Left lung (tissue), 10 donors: Measurements from ENCODE around the gene LMBR1. TPM values are rescaled to one million over a fixed set of nuclear protein-coding genes. Genes with fewer than 3 reads are reported as not detected.

Experiments used
- ATAC-seq: fragments of 200-7000 bp; cut with Tn5 transposase; one replicate; pipeline ENCODE4 v1.9.1; 2020; ENCODE audit warnings: moderate library complexity
- DNase-seq, 4 donors: peaks; one replicate each; pipeline ENCODE4 v3.0.0-alpha.2; 2013 to 2020
- H3K27ac ChIP-seq, 2 donors: fragments of 200-600 bp; sonication (generic) in 1 of 2; one replicate each; pipeline versions ENCODE4 v1.5.0 to v1.8.0; 2020 to 2021
- H3K27me3 ChIP-seq, 2 donors: fragments of 200-600 bp; sonication (generic) in 1 of 2; one replicate each; pipeline versions ENCODE4 v1.5.0 to v1.8.0; 2020 to 2021
- H3K36me3 ChIP-seq, 2 donors: fragments of 200-600 bp; sonication (generic) in 1 of 2; one replicate each; pipeline versions ENCODE4 v1.5.0 to v1.8.0; 2020 to 2021
- H3K4me1 ChIP-seq, 2 donors: fragments of 200-600 bp; one replicate each; pipeline ENCODE4 v1.8.0; 2021
- H3K4me3 ChIP-seq, 2 donors: fragments of 200-600 bp; sonication (generic) in 1 of 2; one replicate each; pipeline versions ENCODE4 v1.5.0 to v1.8.0; 2020 to 2021; ENCODE audit warnings: mild to moderate bottlenecking in 1 of 2
- H3K9me3 ChIP-seq, 2 donors: fragments of 200-600 bp; sonication (generic) in 1 of 2; one replicate each; pipeline versions ENCODE4 v1.5.0 to v1.8.0; 2020 to 2021
- CTCF ChIP-seq, 2 donors: fragments of 200-600 bp; sonication (generic) in 1 of 2; IDR thresholded peaks; one replicate each; pipeline versions ENCODE4 v1.5.0 to v1.8.0; 2021; ENCODE audit warnings: antibody characterized with exemption in 2 of 2
- intact Hi-C, 2 donors: fragments of 100-400 bp; cut with DNase I; formaldehyde crosslinking; loops; one replicate each; pipeline versions ENCODE4 v1.11.2 to v1.14.2; 2022
- polyA plus RNA-seq, 6 donors: library from polyadenylated mRNA; unstranded; fragments of 120-200 nt; gene quantifications; one replicate each; pipeline ENCODE4 v1.2.1, GENCODE V29; 2013; ENCODE audit not compliant: insufficient read length in 6 of 6
- total RNA-seq, 2 donors: library from RNA; stranded (reverse); fragmentation: NEBNext Ultra II Directional; extraction: Animal tissue kit (Norgen Biotek cat#: 25700); gene quantifications; one replicate each; pipeline ENCODE4 v1.2.1, GENCODE V29; 2021
- donor health status: DM: no; HTN: yes; CAD: no.
- donor health status: DM: no; HTN: no; CAD: no.

The LMBR1 gene
- total and polyA plus RNA-seq, 8 donors = 54.7 to 71.1 (median 63.9) TPM

DNA sequence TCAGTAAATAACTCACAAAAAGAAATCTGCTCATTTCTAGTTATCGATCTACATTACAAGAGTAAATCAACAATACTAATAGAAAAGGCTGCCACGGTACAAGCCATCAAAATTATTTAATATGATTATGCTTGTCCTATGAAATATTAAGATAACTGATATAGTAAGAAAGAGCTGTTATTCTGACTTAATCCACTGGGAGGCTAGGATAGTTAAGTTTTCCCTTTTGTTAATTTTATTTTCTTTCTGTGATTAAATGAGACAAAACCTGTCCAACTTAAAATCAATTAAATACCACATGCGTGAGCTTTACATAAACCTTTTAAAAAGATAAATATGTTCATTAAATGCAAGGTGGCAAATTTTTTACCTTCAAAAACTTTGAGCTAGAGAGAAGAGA, 114.8 kb downstream of the LMBR1 start:
- TF ChIP-seq CTCF (IDR thresholded peaks at IDR 0.05) = no peak
- no peaks in the 10 kb centered on the region for H3K9me3 ChIP-seq
- H3K4me1 ChIP-seq = no peaks in the 10 kb centered on the region
- H3K36me3 ChIP-seq = peaks cover 0 to 8% of the 10 kb centered on the region in 2 donors
- no peak for DNase-seq
- no peak for ATAC-seq
- intact Hi-C loops = no loop called here
- H3K27ac ChIP-seq = no peak overlapping the region
- H3K27me3 ChIP-seq = no peaks in the 10 kb centered on the region
- H3K4me3 ChIP-seq = no peak overlapping the region

- no peak for TF ChIP-seq CTCF (IDR thresholded peaks at IDR 0.05)
- no peak overlapping the region for H3K4me3 ChIP-seq
- no peaks in the 10 kb centered on the region for H3K27me3 ChIP-seq
- peaks cover 0 to 8% of the 10 kb centered on the region in 2 donors for H3K36me3 ChIP-seq
- DNase-seq (no peak), ATAC-seq (no peak)
- intact Hi-C loops = no loop called here
- H3K4me1 ChIP-seq = no peaks in the 10 kb centered on the region
- no peak overlapping the region for H3K27ac ChIP-seq
- no peaks in the 10 kb centered on the region for H3K9me3 ChIP-seq
Observed at GRCh38 chr7:156777364-156778069, 115.5 kb downstream of the LMBR1 start.

DNA sequence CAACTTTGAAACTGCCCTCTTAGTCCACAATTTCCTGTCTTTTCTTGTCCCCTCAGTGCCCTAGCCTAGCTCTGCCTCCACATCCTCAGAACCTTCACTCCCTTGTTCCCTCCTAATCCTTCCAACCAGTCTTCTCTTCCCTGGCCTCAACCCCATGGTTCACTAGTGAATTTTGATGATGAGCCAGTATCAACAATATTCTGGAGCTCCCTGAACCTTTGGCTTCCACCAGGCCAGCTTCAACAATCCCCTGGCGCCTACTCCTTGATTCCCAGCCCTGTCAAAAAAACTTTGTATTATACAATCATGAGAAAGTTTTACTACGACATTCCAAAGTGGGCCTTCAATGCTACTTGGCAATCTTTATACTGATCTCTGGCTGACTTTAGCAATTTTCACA, 116.5 kb downstream of the LMBR1 start:
- H3K27me3 ChIP-seq = no peaks in the 10 kb centered on the region
- H3K4me3 ChIP-seq = no peak overlapping the region
- ATAC-seq = no peak
- H3K4me1 ChIP-seq = no peaks in the 10 kb centered on the region
- TF ChIP-seq CTCF (IDR thresholded peaks at IDR 0.05) = no peak
- intact Hi-C loops = no loop called here
- H3K9me3 ChIP-seq = no peaks in the 10 kb centered on the region
- H3K27ac ChIP-seq = no peak overlapping the region
- no peak for DNase-seq
- peaks cover 0 to 8% of the 10 kb centered on the region in 2 donors for H3K36me3 ChIP-seq

DNA sequence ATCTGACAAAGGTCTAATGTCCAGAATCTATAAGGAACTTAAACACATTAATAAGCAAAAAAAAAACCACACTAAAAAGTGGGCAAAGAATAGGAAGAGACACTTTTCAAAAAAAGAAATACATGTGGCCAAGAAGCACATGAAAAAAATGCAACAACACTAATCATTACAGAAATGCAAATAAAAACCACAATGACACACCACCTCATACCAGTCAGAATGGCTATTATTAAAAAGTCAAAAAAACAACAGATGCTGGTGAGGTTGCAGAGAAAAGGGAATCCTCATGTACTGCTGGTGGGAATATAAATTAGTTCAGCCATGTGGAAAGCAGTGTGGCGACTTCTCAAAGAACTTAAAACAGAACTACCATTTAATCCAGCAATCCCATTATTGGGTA, 119.0 kb downstream of the LMBR1 start:
- H3K9me3 ChIP-seq = no peaks in the 10 kb centered on the region
- H3K27me3 ChIP-seq = no peaks in the 10 kb centered on the region
- H3K4me3 ChIP-seq = no peak overlapping the region
- TF ChIP-seq CTCF (IDR thresholded peaks at IDR 0.05) = no peak
- H3K36me3 ChIP-seq = peaks cover 0 to 8% of the 10 kb centered on the region in 2 donors
- no peak overlapping the region for H3K27ac ChIP-seq
- intact Hi-C loops = no loop called here
- DNase-seq (no peak), ATAC-seq (no peak)
- no peaks in the 10 kb centered on the region for H3K4me1 ChIP-seq

DNA sequence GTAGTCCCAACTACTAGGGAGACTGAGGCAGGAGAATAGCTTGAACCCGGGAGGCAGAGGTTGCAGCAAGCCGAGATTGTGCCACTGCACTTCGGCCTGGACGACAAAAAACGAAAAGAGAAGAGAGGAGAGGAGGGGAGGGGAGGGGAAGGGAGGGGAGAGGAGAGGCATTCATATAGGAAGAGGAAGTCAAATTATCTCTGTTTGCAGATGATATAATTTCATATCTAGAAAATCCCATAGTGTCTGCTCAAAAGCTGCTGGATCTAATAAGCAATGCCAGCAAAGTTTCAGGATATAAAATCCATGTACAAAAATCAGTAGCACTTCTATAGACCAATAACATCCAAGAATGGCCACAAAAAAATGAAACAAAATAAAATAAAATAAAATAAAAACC, 120.3 kb downstream of the LMBR1 start:
- H3K9me3 ChIP-seq = no peaks in the 10 kb centered on the region
- H3K4me1 ChIP-seq = no peaks in the 10 kb centered on the region
- no peak overlapping the region for H3K27ac ChIP-seq
- DNase-seq (no peak), ATAC-seq (no peak)
- intact Hi-C loops = no loop called here
- no peak for TF ChIP-seq CTCF (IDR thresholded peaks at IDR 0.05)
- H3K27me3 ChIP-seq = no peaks in the 10 kb centered on the region
- H3K4me3 ChIP-seq = no peak overlapping the region
- H3K36me3 ChIP-seq = peaks cover 0 to 8% of the 10 kb centered on the region in 2 donors
